BLaER1 treated with 17β-estradiol and CSF1 and Interleukin-3, amounts not matched to agents 10 nM and 100 nM (cell line): ENCODE results near the gene CCDC106.

Experiments used
- H3K27ac ChIP-seq, 11 experiments: shearing (Covaris generic); formaldehyde crosslinking; 2 replicates each; pipeline ENCODE4 v1.8.1; 2022
- H3K27me3 ChIP-seq, 11 experiments: shearing (Covaris generic); formaldehyde crosslinking; 2 replicates each; pipeline ENCODE4 v1.8.1; 2022
- H3K36me3 ChIP-seq, 11 experiments: shearing (Covaris generic); formaldehyde crosslinking; 2 replicates each; pipeline ENCODE4 v1.8.1; 2022
- H3K4me1 ChIP-seq, 10 experiments: shearing (Covaris generic); formaldehyde crosslinking; 2 replicates each; pipeline ENCODE4 v1.8.1; 2022
- H3K4me2 ChIP-seq, 11 experiments: shearing (Covaris generic); formaldehyde crosslinking; 2 replicates each; pipeline ENCODE4 v1.8.1; 2022
- H3K4me3 ChIP-seq, 10 experiments: shearing (Covaris generic); formaldehyde crosslinking; 2 replicates each; pipeline ENCODE4 v1.8.1; 2022
- H3K9ac ChIP-seq, 11 experiments: shearing (Covaris generic); formaldehyde crosslinking; 2 replicates each; pipeline ENCODE4 v1.8.1; 2022
- H3K9me3 ChIP-seq, 11 experiments: shearing (Covaris generic); formaldehyde crosslinking; replicated peaks in 1 of 11; 2 replicates each; pipeline ENCODE4 v1.8.1; 2022
- H4K20me1 ChIP-seq, 11 experiments: shearing (Covaris generic); formaldehyde crosslinking; 2 replicates each; pipeline ENCODE4 v1.8.1; 2022
- Cebpa-rat ChIP-seq, 11 experiments: shearing (Covaris generic); IDR thresholded peaks; 2 replicates each; pipeline ENCODE4 v1.8.1; 2022

Gene CCDC106

DNA sequence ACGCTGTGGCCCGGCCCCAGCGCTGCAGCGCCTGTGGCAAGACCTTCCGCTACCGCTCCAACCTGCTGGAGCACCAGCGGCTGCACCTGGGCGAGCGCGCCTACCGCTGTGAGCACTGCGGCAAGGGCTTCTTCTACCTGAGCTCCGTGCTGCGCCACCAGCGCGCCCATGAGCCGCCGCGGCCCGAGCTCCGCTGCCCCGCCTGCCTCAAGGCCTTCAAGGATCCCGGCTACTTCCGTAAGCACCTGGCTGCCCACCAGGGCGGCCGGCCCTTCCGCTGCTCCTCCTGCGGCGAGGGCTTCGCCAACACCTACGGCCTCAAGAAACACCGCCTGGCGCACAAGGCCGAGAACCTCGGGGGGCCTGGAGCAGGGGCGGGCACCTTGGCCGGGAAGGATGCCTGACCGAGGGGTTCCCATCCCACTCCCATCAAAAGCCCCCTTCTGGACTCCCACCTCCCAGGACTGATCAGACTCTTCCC is 31.6 kb upstream of the CCDC106 start:
- no peak overlapping the region for H3K4me2 ChIP-seq
- peaks cover 46 to 89% (median 61%) of the 10 kb centered on the region in 11 experiments for H3K36me3 ChIP-seq
- H3K4me1 ChIP-seq, result peaks cover 11 to 38% (median 24%) of the 10 kb centered on the region in 10 experiments
- no peak overlapping the region for H3K4me3 ChIP-seq
- H3K27me3 ChIP-seq, result no peaks in the 10 kb centered on the region
- no peak overlapping the region for H3K9ac ChIP-seq
- no peak overlapping the region for H3K27ac ChIP-seq
- TF ChIP-seq Cebpa-rat (IDR thresholded peaks at IDR 0.05), result no peak
- H4K20me1 ChIP-seq, result peaks cover 13 to 59% (median 37%) of the 10 kb centered on the region in 11 experiments; a peak in 20 of 22 replicates
- H3K9me3 ChIP-seq, result no peaks in the 10 kb centered on the region

DNA sequence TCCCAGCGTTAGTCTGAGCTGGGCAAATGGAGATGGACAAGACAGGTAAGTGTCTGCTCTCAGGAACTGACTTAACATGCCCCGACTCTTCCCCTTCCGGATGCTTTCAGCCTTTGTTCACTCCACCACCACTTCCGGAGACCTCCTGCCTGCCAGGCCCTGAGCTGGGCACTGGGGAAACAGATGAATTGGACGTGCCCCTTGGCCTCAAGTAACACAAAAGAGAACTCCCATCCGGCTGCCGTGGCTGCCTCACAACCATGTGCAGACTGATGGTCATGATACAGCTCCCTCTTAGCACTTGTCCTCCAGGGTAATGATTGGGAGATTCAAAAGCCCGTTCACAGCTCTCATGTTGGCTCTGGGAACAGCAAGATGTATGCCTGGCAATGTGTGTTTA is 30.6 kb upstream of the CCDC106 start:
- TF ChIP-seq Cebpa-rat (IDR thresholded peaks at IDR 0.05), result no peak
- Histone ChIP-seq H3K4me1 (peaks cover 9 to 29% (median 17%) of the 10 kb centered on the region in 10 experiments), H3K9ac (no peak overlapping the region), H3K4me2 (no peak overlapping the region), H3K27ac (no peak overlapping the region), H3K36me3 (peaks cover 52 to 88% (median 64%) of the 10 kb centered on the region in 11 experiments), H3K4me3 (no peak overlapping the region), H3K27me3 (no peaks in the 10 kb centered on the region), H4K20me1 (peaks cover 4 to 49% (median 30%) of the 10 kb centered on the region in 11 experiments; a peak in 19 of 22 replicates), H3K9me3 (no peaks in the 10 kb centered on the region)

- H3K4me1 ChIP-seq, result peaks cover 13 to 28% (median 20%) of the 10 kb centered on the region in 10 experiments
- H3K4me3 ChIP-seq, result no peak overlapping the region
- H3K36me3 ChIP-seq, result peaks cover 51 to 82% (median 61%) of the 10 kb centered on the region in 11 experiments
- peaks cover 4 to 39% (median 21%) of the 10 kb centered on the region in 11 experiments; a peak in 14 of 22 replicates for H4K20me1 ChIP-seq
- H3K9ac ChIP-seq, result no peak overlapping the region
- no peak for TF ChIP-seq Cebpa-rat (IDR thresholded peaks at IDR 0.05)
- no peak overlapping the region for H3K4me2 ChIP-seq
- no peaks in the 10 kb centered on the region for H3K9me3 ChIP-seq
- no peaks in the 10 kb centered on the region for H3K27me3 ChIP-seq
- no peak overlapping the region for H3K27ac ChIP-seq
Observed at GRCh38 chr19:55618426-55618825, 29.6 kb upstream of the CCDC106 start.

GRCh38 chr19:55619286-55619685 is 28.7 kb upstream of the CCDC106 start:
- Histone ChIP-seq H4K20me1 (peaks cover 7 to 41% (median 20%) of the 10 kb centered on the region in 11 experiments; a peak in 14 of 22 replicates), H3K9me3 (no peaks in the 10 kb centered on the region), H3K4me3 (no peak overlapping the region), H3K4me1 (peaks cover 18 to 34% (median 25%) of the 10 kb centered on the region in 10 experiments), H3K36me3 (peaks cover 49 to 76% (median 56%) of the 10 kb centered on the region in 11 experiments), H3K9ac (no peak overlapping the region), H3K27ac (no peak overlapping the region), H3K27me3 (no peaks in the 10 kb centered on the region), H3K4me2 (peak overlapping the region in 2 of 11 experiments; percentile 7 to 70; a peak in 1 of 22 replicates)
- no peak for TF ChIP-seq Cebpa-rat (IDR thresholded peaks at IDR 0.05)

DNA sequence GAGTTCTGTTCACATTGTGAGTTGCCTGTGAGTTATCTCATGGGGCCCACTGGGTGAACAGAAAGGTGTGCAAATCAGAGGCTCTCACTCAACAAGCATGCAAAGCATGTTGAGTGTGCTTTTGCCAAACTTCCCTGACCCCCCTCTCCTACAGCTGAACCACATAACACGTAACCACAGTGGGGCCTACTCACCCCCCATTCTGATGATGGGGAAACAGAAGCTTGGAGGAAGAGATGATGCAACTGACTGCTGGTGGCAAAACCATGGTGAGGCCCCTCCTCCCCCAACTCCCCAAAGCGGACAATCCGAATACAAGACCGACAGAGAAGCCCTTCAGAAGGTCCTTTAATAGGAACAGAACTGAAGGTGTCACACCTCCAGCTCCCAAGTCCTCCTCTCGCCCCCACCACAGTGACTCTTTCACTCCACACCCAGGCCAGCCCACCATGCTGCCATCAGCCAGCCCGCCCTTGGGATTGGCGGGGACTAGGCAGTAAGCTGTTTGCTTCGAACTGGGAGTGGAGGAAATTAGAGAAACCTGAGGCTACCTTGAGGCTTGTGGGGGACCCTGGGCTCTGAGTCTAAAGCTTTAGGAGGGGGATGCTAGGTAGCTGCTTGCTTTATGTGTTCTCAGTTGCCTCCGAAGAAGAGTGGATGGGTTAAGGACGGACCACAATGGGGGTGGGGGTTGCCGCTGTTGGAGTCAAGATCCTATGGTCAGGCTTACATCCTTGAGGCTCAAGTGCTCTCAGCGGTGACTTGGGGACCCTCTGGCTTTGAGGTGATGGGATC is 27.4 kb upstream of the CCDC106 start:
- Histone ChIP-seq H4K20me1 (peaks cover 7 to 32% (median 15%) of the 10 kb centered on the region in 11 experiments; a peak in 14 of 22 replicates), H3K4me2 (peak overlapping the region; percentile 37 to 78 (median 60); a peak in 20 of 22 replicates), H3K27ac (peak overlapping the region in 10 of 11 experiments; percentile 6 to 65 (median 54); a peak in 19 of 22 replicates), H3K4me1 (peaks cover 26 to 40% (median 31%) of the 10 kb centered on the region in 10 experiments), H3K27me3 (no peaks in the 10 kb centered on the region), H3K4me3 (no peak overlapping the region), H3K9me3 (no peaks in the 10 kb centered on the region), H3K9ac (peak overlapping the region in 4 of 11 experiments; percentile 5 to 29 (median 12); a peak in 4 of 22 replicates), H3K36me3 (peaks cover 37 to 65% (median 44%) of the 10 kb centered on the region in 11 experiments)
- peak in 5 of 11 experiments; percentile 38 to 72 (median 58); a peak in 7 of 22 replicates for TF ChIP-seq Cebpa-rat (IDR thresholded peaks at IDR 0.05)

DNA sequence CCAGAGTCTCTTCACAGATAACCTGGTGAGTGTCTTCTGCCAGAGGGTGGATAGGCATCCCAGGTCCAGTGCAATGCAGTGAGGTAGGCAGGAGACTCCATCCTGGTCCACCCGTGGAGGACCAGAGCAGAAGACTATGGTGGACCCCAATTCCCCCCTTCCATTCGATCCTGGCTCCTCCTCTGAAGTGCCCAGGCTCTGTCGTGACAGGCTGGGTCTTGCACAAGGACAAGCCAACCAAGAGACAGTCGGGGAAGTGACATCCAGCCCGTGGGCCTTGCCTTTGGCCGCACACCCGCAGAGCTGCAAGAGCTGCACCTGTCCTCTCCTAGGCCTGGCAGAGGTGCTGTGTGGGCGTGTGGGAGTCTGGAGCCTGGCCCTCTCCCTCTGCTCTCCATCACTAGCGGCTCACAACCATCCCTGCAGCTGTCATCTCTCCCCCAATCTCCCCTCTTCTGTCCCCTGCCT is 26.8 kb upstream of the CCDC106 start:
- H3K36me3 ChIP-seq, result peaks cover 31 to 58% (median 38%) of the 10 kb centered on the region in 11 experiments
- no peak for TF ChIP-seq Cebpa-rat (IDR thresholded peaks at IDR 0.05)
- H3K27me3 ChIP-seq, result no peaks in the 10 kb centered on the region
- H3K27ac ChIP-seq, result peak overlapping the region in 9 of 11 experiments; percentile 42 to 65 (median 54); a peak in 15 of 22 replicates
- peaks cover 26 to 40% (median 31%) of the 10 kb centered on the region in 10 experiments for H3K4me1 ChIP-seq
- peak overlapping the region in 1 of 11 experiments; percentile 13; a peak in 1 of 22 replicates for H3K9ac ChIP-seq
- peaks cover 5 to 25% (median 13%) of the 10 kb centered on the region in 11 experiments; a peak in 13 of 22 replicates for H4K20me1 ChIP-seq
- no peak overlapping the region for H3K4me3 ChIP-seq
- no peaks in the 10 kb centered on the region for H3K9me3 ChIP-seq
- H3K4me2 ChIP-seq, result peak overlapping the region in 8 of 11 experiments; percentile 13 to 78 (median 62); a peak in 12 of 22 replicates

- no peaks in the 10 kb centered on the region for H3K9me3 ChIP-seq
- no peak overlapping the region for H3K27ac ChIP-seq
- TF ChIP-seq Cebpa-rat (IDR thresholded peaks at IDR 0.05), result no peak
- H4K20me1 ChIP-seq, result peaks cover 0 to 20% (median 13%) of the 10 kb centered on the region in 11 experiments; a peak in 11 of 22 replicates
- H3K27me3 ChIP-seq, result no peaks in the 10 kb centered on the region
- peaks cover 26 to 53% (median 33%) of the 10 kb centered on the region in 11 experiments for H3K36me3 ChIP-seq
- H3K4me2 ChIP-seq, result no peak overlapping the region
- H3K4me1 ChIP-seq, result peaks cover 27 to 40% (median 32%) of the 10 kb centered on the region in 10 experiments
- H3K4me3 ChIP-seq, result no peak overlapping the region
- no peak overlapping the region for H3K9ac ChIP-seq
Observed at GRCh38 chr19:55621673-55622231, 26.3 kb upstream of the CCDC106 start.

GRCh38 chr19:55622242-55622969 is 25.6 kb upstream of the CCDC106 start:
- no peaks in the 10 kb centered on the region for H3K27me3 ChIP-seq
- H3K27ac ChIP-seq, result no peak overlapping the region
- TF ChIP-seq Cebpa-rat (IDR thresholded peaks at IDR 0.05), result no peak
- no peak overlapping the region for H3K4me2 ChIP-seq
- H3K9me3 ChIP-seq, result no peaks in the 10 kb centered on the region
- H3K9ac ChIP-seq, result no peak overlapping the region
- H3K4me1 ChIP-seq, result peaks cover 27 to 40% (median 32%) of the 10 kb centered on the region in 10 experiments
- H3K4me3 ChIP-seq, result no peak overlapping the region
- peaks cover 21 to 48% (median 28%) of the 10 kb centered on the region in 11 experiments for H3K36me3 ChIP-seq
- peaks cover 0 to 20% (median 12%) of the 10 kb centered on the region in 11 experiments; a peak in 10 of 22 replicates for H4K20me1 ChIP-seq
